Measurements from ENCODE around the gene RAPH1.

RAPH1 gene

GRCh38 chr2:203535078-203535783 is at the start of gene RAPH1:
Gene RAPH1, minus strand, starts transcription at chr2:203535301. Its CDS starts 39,948 bp downstream, at chr2:203495353.
- DNase-seq = peak; percentile 28

- no peak for DNase-seq
Measured at GRCh38 chr2:203584784-203585183, 49.7 kb upstream of the RAPH1 start.

- no peak for DNase-seq
Measured at GRCh38 chr2:203583701-203584100, 48.6 kb upstream of the RAPH1 start.

GRCh38 chr2:203583084-203583695 is 48.1 kb upstream of the RAPH1 start:
- no peak for DNase-seq

- DNase-seq = no peak
Measured at GRCh38 chr2:203582468-203582867, 47.4 kb upstream of the RAPH1 start.

GRCh38 chr2:203580844-203581243 is 45.7 kb upstream of the RAPH1 start:
- DNase-seq = no peak

- DNase-seq = no peak
Measured at GRCh38 chr2:203579730-203580129, 44.6 kb upstream of the RAPH1 start.

GRCh38 chr2:203578759-203579643 is 43.9 kb upstream of the RAPH1 start:
- no peak for DNase-seq

- no peak for DNase-seq
Measured at GRCh38 chr2:203574824-203575223, 39.7 kb upstream of the RAPH1 start.

GRCh38 chr2:203572316-203572715 is 37.2 kb upstream of the RAPH1 start:
- DNase-seq = no peak

- no peak for DNase-seq
Measured at GRCh38 chr2:203569677-203570316, 34.7 kb upstream of the RAPH1 start.

- DNase-seq = no peak
Measured at GRCh38 chr2:203567691-203568090, 32.6 kb upstream of the RAPH1 start.

- no peak for DNase-seq
Measured at GRCh38 chr2:203566161-203566560, 31.1 kb upstream of the RAPH1 start.

- DNase-seq = no peak
Measured at GRCh38 chr2:203565076-203565475, 30.0 kb upstream of the RAPH1 start.

- no peak for DNase-seq
Measured at GRCh38 chr2:203562268-203562667, 27.2 kb upstream of the RAPH1 start.

- DNase-seq = no peak
Measured at GRCh38 chr2:203559641-203560040, 24.5 kb upstream of the RAPH1 start.

- no peak for DNase-seq
Measured at GRCh38 chr2:203553784-203554183, 18.7 kb upstream of the RAPH1 start.

GRCh38 chr2:203551778-203552177 is 16.7 kb upstream of the RAPH1 start:
- DNase-seq = no peak

- no peak for DNase-seq
Measured at GRCh38 chr2:203550266-203550665, 15.2 kb upstream of the RAPH1 start.

- DNase-seq = no peak
Measured at GRCh38 chr2:203549406-203549805, 14.3 kb upstream of the RAPH1 start.

GRCh38 chr2:203548887-203549286 is 13.8 kb upstream of the RAPH1 start:
- DNase-seq = no peak

GRCh38 chr2:203547356-203547755 is 12.3 kb upstream of the RAPH1 start:
- DNase-seq = no peak

- no peak for DNase-seq
Measured at GRCh38 chr2:203544402-203544801, 9.3 kb upstream of the RAPH1 start.

All from DMS 273 treated with DMSO at 0.1 percent for 48 hours (cell line).